Spleen (tissue), 11 donors: ENCODE data around the gene NRL. TPM values are rescaled to one million over a fixed set of nuclear protein-coding genes. Genes with fewer than 3 reads are reported as not detected.
"Not testable (repeated sequence)": the region's sequence is repeated elsewhere in the genome, so short reads cannot be mapped to it uniquely, and the experiment has no call there.

Experiments used
- DNase-seq: peaks from one replicate; pipeline ENCODE4 v3.0.0-alpha.2; 2020
- H3K27ac ChIP-seq, 8 donors: fragments of 200-600 bp; sonication (generic) in 7 of 8; 1 replicate in 4 of 8; 2 replicates in 4 of 8; pipeline versions ENCODE4 v1.5.0 to v1.8.0; 2016 to 2021; ENCODE audit warnings: inconsistent platforms in 4 of 8, mild to moderate bottlenecking in 4 of 8, moderate library complexity in 1 of 8
- H3K27me3 ChIP-seq, 7 donors: fragments of 200-600 bp; sonication (generic) in 6 of 7; replicated peaks in 1 of 7; 1 replicate in 4 of 7; 2 replicates in 3 of 7; pipeline versions ENCODE4 v1.5.0 to v1.8.0; 2016 to 2021; ENCODE audit warnings: inconsistent platforms in 3 of 7, mild to moderate bottlenecking in 1 of 7
- H3K36me3 ChIP-seq, 6 donors: fragments of 200-600 bp; sonication (generic) in 5 of 6; 1 replicate in 4 of 6; 2 replicates in 2 of 6; pipeline versions ENCODE4 v1.5.0 to v1.8.0; 2016 to 2021; ENCODE audit warnings: inconsistent platforms in 2 of 6
- H3K4me1 ChIP-seq, 6 donors: fragments of 200-600 bp; sonication (generic) in 5 of 6; 1 replicate in 3 of 6; 2 replicates in 3 of 6; pipeline versions ENCODE4 v1.5.0 to v1.8.0; 2016 to 2021; ENCODE audit warnings: inconsistent platforms in 3 of 6
- H3K4me3 ChIP-seq, 8 donors: fragments of 200-600 bp; sonication (generic) in 7 of 8; 1 replicate in 4 of 8; 2 replicates in 4 of 8; pipeline versions ENCODE4 v1.5.0 to v1.8.0; 2016 to 2021; ENCODE audit warnings: inconsistent platforms in 4 of 8, mild to moderate bottlenecking in 4 of 8, moderate library complexity in 2 of 8
- H3K9me3 ChIP-seq, 8 donors: fragments of 200-600 bp; sonication (generic) in 7 of 8; 1 replicate in 4 of 8; 2 replicates in 4 of 8; pipeline versions ENCODE4 v1.5.0 to v1.8.0; 2016 to 2021; ENCODE audit warnings: inconsistent platforms in 4 of 8
- POLR2A ChIP-seq, 3 donors: fragments of 450-650 bp; IDR thresholded peaks; one replicate each; pipeline ENCODE4 v1.5.1; 2017; ENCODE audit warnings: antibody characterized with exemption in 3 of 3, mild to moderate bottlenecking in 1 of 3
- POLR2AphosphoS5 ChIP-seq, 3 donors: sonication (generic); formaldehyde crosslinking; IDR thresholded peaks; one replicate each; pipeline ENCODE4 v1.5.1; 2017; ENCODE audit warnings: antibody characterized with exemption in 3 of 3
- WGBS, 5 donors: extraction: QIAGEN DNeasy Blood & Tissue Kit in 3 of 5; methylation state at CpG; one replicate each; pipeline versions ENCODE4 v1.1.5 to v1.1.7; 2013 to 2018; 5-methylcytosine and 5-hydroxymethylcytosine counted together
- intact Hi-C: fragments of 100-400 bp; cut with DNase I; formaldehyde crosslinking; loops from one replicate; pipeline ENCODE4 v1.15.0; 2023; ENCODE audit warnings: low total_unique reads
- microRNA-seq, 3 donors: library from miRNA; unstranded; fragments of <30 nt; microRNA quantifications; one replicate each; pipeline versions ENCODE4 to v1.1.0, GENCODE V29; 2019 to 2020
- polyA plus RNA-seq, 3 donors: library from polyadenylated mRNA; stranded (reverse); fragments of 200-250 nt; gene quantifications; one replicate each; pipeline ENCODE4 v1.2.1, GENCODE V29; 2013
- small RNA-seq, 4 donors: library from RNA; depleted of rRNA; stranded (forward); fragments of <200 nt; gene quantifications; one replicate each; pipeline ENCODE3, GENCODE V24; 2016
- total RNA-seq, 7 donors: library from RNA; depleted of rRNA in 3 of 7; stranded (reverse); fragments of >200 nt in 3 of 7; fragmentation: NEBNext Ultra II Directional in 4 of 7; extraction: Animal tissue kit (Norgen Biotek cat#: 25700) in 4 of 7; gene quantifications; one replicate each; pipeline versions ENCODE4 v1.1.0 to v1.2.1, GENCODE V29; 2016 to 2021
- TF ChIP-seq, protein P1 (sequence below), 11 experiments: fragments of 200-600 bp in 7 of 11; fragments of 450-650 bp in 4 of 11; sonication (generic) in 4 of 11; IDR thresholded peaks in 8 of 11; conservative IDR thresholded peaks in 3 of 11; 1 replicate in 7 of 11; 2 replicates in 4 of 11; pipeline versions ENCODE4 v1.4.0 to v1.8.0; 2016 to 2021; ENCODE audit warnings: antibody characterized with exemption in 11 of 11, inconsistent platforms in 4 of 11, mild to moderate bottlenecking in 1 of 11
- donor health status: healthy with polysubstance abuse.
- donor health status: DM: no; HTN: no; CAD: no; lungs with moderate emphysema.
- donor health status: DM: no; HTN: no; CAD: no.
- donor health status: Bipolar disorder and iron deficiency.
- donor health status: healthy.
- donor health status: DM: no; HTN: no; CAD: no.
- donor health status: DM: yes; HTN: yes; CAD: no.

The NRL gene
- total and polyA plus RNA-seq, 10 donors, result 2.0 to 7.8 (median 4.0) TPM

- H3K27me3 ChIP-seq, result no peaks in the 10 kb centered on the region
- peaks cover 0 to 29% (median 19%) of the 10 kb centered on the region in 8 donors for H3K9me3 ChIP-seq
- no peaks in the 10 kb centered on the region for H3K36me3 ChIP-seq
- DNase-seq, result no peak
- 75 to 92% (median 85%) methylated on average over 2 of the region's 2 CpGs for WGBS, 5 donors
- peaks cover 0 to 48% (median 5%) of the 10 kb centered on the region in 6 donors for H3K4me1 ChIP-seq
- H3K27ac ChIP-seq, result no peak overlapping the region
- intact Hi-C loops, result no loop called here
- no peak for TF ChIP-seq POLR2A (IDR thresholded peaks at IDR 0.05)
- TF ChIP-seq, protein P1, sequence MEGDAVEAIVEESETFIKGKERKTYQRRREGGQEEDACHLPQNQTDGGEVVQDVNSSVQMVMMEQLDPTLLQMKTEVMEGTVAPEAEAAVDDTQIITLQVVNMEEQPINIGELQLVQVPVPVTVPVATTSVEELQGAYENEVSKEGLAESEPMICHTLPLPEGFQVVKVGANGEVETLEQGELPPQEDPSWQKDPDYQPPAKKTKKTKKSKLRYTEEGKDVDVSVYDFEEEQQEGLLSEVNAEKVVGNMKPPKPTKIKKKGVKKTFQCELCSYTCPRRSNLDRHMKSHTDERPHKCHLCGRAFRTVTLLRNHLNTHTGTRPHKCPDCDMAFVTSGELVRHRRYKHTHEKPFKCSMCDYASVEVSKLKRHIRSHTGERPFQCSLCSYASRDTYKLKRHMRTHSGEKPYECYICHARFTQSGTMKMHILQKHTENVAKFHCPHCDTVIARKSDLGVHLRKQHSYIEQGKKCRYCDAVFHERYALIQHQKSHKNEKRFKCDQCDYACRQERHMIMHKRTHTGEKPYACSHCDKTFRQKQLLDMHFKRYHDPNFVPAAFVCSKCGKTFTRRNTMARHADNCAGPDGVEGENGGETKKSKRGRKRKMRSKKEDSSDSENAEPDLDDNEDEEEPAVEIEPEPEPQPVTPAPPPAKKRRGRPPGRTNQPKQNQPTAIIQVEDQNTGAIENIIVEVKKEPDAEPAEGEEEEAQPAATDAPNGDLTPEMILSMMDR (IDR thresholded peaks at IDR 0.05 in 8 of 11, conservative IDR thresholded peaks at IDR 0.05 in 3 of 11), result no peak
- TF ChIP-seq POLR2AphosphoS5 (IDR thresholded peaks at IDR 0.05), result no peak
- no peak overlapping the region for H3K4me3 ChIP-seq
These were observed 81.9 kb downstream of the NRL start for GRCh38 chr14:24032727-24033418.

DNA sequence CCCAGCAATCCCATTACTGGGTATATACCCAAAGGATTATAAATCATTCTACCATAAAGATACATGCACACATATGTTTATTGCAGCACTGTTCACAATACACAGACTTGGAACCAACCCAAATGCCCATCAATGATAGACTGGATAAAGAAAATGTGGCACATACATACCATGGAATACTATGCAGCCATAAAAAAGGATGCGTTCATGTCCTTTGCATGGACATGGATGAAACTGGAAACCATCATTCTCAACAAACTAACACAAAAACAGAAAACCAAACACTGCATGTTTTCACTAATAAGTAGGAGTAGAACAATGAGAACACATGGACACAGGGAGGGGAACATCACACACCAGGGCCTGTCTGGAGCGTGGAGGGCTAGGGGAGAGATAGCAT lies 83.4 kb downstream of the NRL start:
- H3K27me3 ChIP-seq, H3K4me3 ChIP-seq, intact Hi-C loops, H3K36me3 ChIP-seq, H3K27ac ChIP-seq, DNase-seq: not testable (repeated sequence)
- H3K9me3 ChIP-seq, result peaks cover 0 to 29% (median 19%) of the 10 kb centered on the region in 8 donors
- WGBS, 5 donors, result 90 to 96% (median 93%) methylated on average over 2 of the region's 2 CpGs
- peaks cover 0 to 35% (median 0%) of the 10 kb centered on the region in 6 donors for H3K4me1 ChIP-seq

GRCh38 chr14:24029687-24030086 lies 85.1 kb downstream of the NRL start:
- Histone ChIP-seq H3K4me1 (peaks cover 0 to 20% (median 0%) of the 10 kb centered on the region in 6 donors), H3K9me3 (peaks cover 0 to 29% (median 19%) of the 10 kb centered on the region in 8 donors)
- H3K27me3 ChIP-seq, H3K4me3 ChIP-seq, intact Hi-C loops, H3K27ac ChIP-seq, H3K36me3 ChIP-seq, DNase-seq: not testable (repeated sequence)
- 95 to 96% (median 96%) methylated on average over 2 to 3 of the region's 3 CpGs for WGBS, 5 donors

Small RNAs within 50 kb of the gene (microRNA-seq; reads per million reads assigned to microRNA genes)
- 0 reads per million in 3 donors for gene MIR7703

Small RNAs within 50 kb of the gene (small RNA-seq; reads per million reads assigned to genes)
- 0.08 to 0.23 (median 0.14) reads per million in 4 donors for gene RNA5SP383

Other genes with a start within 250 kb of the NRL start
- gene DHRS4, start 161.2 kb downstream of the NRL start, total RNA-seq, result 10 to 100 TPM; 15.5 to 31.8 (median 23.2) TPM
- gene DHRS4, start 161.2 kb downstream of the NRL start, polyA plus RNA-seq, result 10 to 100 TPM; 31.6 to 59.9 (median 38.5) TPM
- gene DHRS4L2, start 126.0 kb downstream of the NRL start, total RNA-seq, result 10 to 100 TPM in 6 of 7 donors, 1 to 10 TPM in 1; 9.2 to 32.5 (median 19.9) TPM
- 10 to 100 TPM; 31.3 to 54.4 (median 42.7) TPM for gene DHRS4L2, start 126.0 kb downstream of the NRL start, polyA plus RNA-seq
- gene CARMIL3, start 62.9 kb downstream of the NRL start, total RNA-seq, result 1 to 10 TPM in 6 of 7 donors, under 1 TPM in 1; 0.44 to 3.2 (median 1.5) TPM
- gene CARMIL3, start 62.9 kb downstream of the NRL start, polyA plus RNA-seq, result 1 to 10 TPM in 2 of 3 donors, under 1 TPM in 1; 0.39 to 1.8 (median 1.0) TPM
- gene CPNE6, start 43.4 kb downstream of the NRL start, total RNA-seq, result under 1 TPM in 1 of 7 donors, not detected in 6; 0.13 TPM
- under 1 TPM in 1 of 3 donors, not detected in 2; 0.03 TPM for gene CPNE6, start 43.4 kb downstream of the NRL start, polyA plus RNA-seq
- gene PCK2, start 20.6 kb downstream of the NRL start, total RNA-seq, result 10 to 100 TPM; 31.4 to 52.3 (median 34.9) TPM
- gene PCK2, start 20.6 kb downstream of the NRL start, polyA plus RNA-seq, result 10 to 100 TPM; 25.3 to 35.7 (median 27.9) TPM
- gene DCAF11, start 172 bp downstream of the NRL start, total RNA-seq, result 100 to 1,000 TPM in 2 of 7 donors, 10 to 100 TPM in 5; 73.8 to 110 (median 80.9) TPM
- 10 to 100 TPM; 28.7 to 42.5 (median 32.4) TPM for gene DCAF11, start 172 bp downstream of the NRL start, polyA plus RNA-seq
- 10 to 100 TPM in 2 of 7 donors, 1 to 10 TPM in 5; 3.7 to 12.9 (median 9.0) TPM for gene FITM1, start 15.7 kb upstream of the NRL start, total RNA-seq
- gene FITM1, start 15.7 kb upstream of the NRL start, polyA plus RNA-seq, result 1 to 10 TPM; 4.6 to 9.6 (median 8.3) TPM
- 100 to 1,000 TPM; 157 to 303 (median 247) TPM for gene PSME1, start 21.2 kb upstream of the NRL start, total RNA-seq
- 100 to 1,000 TPM; 349 to 441 (median 364) TPM for gene PSME1, start 21.2 kb upstream of the NRL start, polyA plus RNA-seq
- 10 to 100 TPM; 17.7 to 27.3 (median 19.9) TPM for gene EMC9, start 26.6 kb upstream of the NRL start, total RNA-seq
- 10 to 100 TPM; 25.4 to 50.6 (median 48.5) TPM for gene EMC9, start 26.6 kb upstream of the NRL start, polyA plus RNA-seq
- 100 to 1,000 TPM in 5 of 7 donors, 10 to 100 TPM in 2; 80.0 to 295 (median 189) TPM for gene PSME2, start 31.7 kb upstream of the NRL start, total RNA-seq
- 100 to 1,000 TPM; 337 to 509 (median 433) TPM for gene PSME2, start 31.7 kb upstream of the NRL start, polyA plus RNA-seq
- 100 to 1,000 TPM in 3 of 7 donors, 10 to 100 TPM in 4; 61.9 to 113 (median 96.9) TPM for gene RNF31, start 32.5 kb upstream of the NRL start, total RNA-seq
- gene RNF31, start 32.5 kb upstream of the NRL start, polyA plus RNA-seq, result 100 to 1,000 TPM in 2 of 3 donors, 10 to 100 TPM in 1; 56.5 to 148 (median 122) TPM
- gene IRF9, start 46.3 kb upstream of the NRL start, total RNA-seq, result 100 to 1,000 TPM; 122 to 265 (median 218) TPM
- gene IRF9, start 46.3 kb upstream of the NRL start, polyA plus RNA-seq, result 100 to 1,000 TPM in 2 of 3 donors, 10 to 100 TPM in 1; 85.8 to 166 (median 118) TPM
- 10 to 100 TPM; 23.5 to 51.6 (median 38.0) TPM for gene REC8, start 57.1 kb upstream of the NRL start, total RNA-seq
- gene REC8, start 57.1 kb upstream of the NRL start, polyA plus RNA-seq, result 10 to 100 TPM; 23.6 to 48.0 (median 43.1) TPM
- 10 to 100 TPM; 20.0 to 49.7 (median 29.9) TPM for gene IPO4, start 73.9 kb upstream of the NRL start, total RNA-seq
- 10 to 100 TPM; 10.0 to 14.7 (median 10.4) TPM for gene IPO4, start 73.9 kb upstream of the NRL start, polyA plus RNA-seq
- gene TM9SF1, start 80.5 kb upstream of the NRL start, total RNA-seq, result 10 to 100 TPM; 30.4 to 53.6 (median 37.3) TPM
- gene TM9SF1, start 80.5 kb upstream of the NRL start, polyA plus RNA-seq, result 10 to 100 TPM in 1 of 3 donors, 1 to 10 TPM in 2; 4.7 to 12.7 (median 7.9) TPM
- gene TSSK4, start 90.7 kb upstream of the NRL start, total RNA-seq, result 1 to 10 TPM in 1 of 7 donors, under 1 TPM in 4, not detected in 2; 0.44 to 1.4 (median 0.61) TPM
- gene TSSK4, start 90.7 kb upstream of the NRL start, polyA plus RNA-seq, result not detected
- 10 to 100 TPM; 53.3 to 71.7 (median 61.9) TPM for gene CHMP4A, start 98.5 kb upstream of the NRL start, total RNA-seq
- 100 to 1,000 TPM; 106 to 149 (median 132) TPM for gene CHMP4A, start 98.5 kb upstream of the NRL start, polyA plus RNA-seq
- gene MDP1, start 101.1 kb upstream of the NRL start, total RNA-seq, result 10 to 100 TPM; 11.0 to 25.5 (median 17.6) TPM
- gene MDP1, start 101.1 kb upstream of the NRL start, polyA plus RNA-seq, result 10 to 100 TPM; 30.2 to 39.6 (median 33.6) TPM
- gene NEDD8, start 117.4 kb upstream of the NRL start, total RNA-seq, result 100 to 1,000 TPM in 6 of 7 donors, 10 to 100 TPM in 1; 98.6 to 137 (median 122) TPM
- gene NEDD8, start 117.4 kb upstream of the NRL start, polyA plus RNA-seq, result 100 to 1,000 TPM; 164 to 237 (median 228) TPM
- 10 to 100 TPM; 57.0 to 85.6 (median 82.6) TPM for gene GMPR2, start 118.0 kb upstream of the NRL start, total RNA-seq
- gene GMPR2, start 118.0 kb upstream of the NRL start, polyA plus RNA-seq, result 10 to 100 TPM; 42.2 to 57.9 (median 50.3) TPM
- 100 to 1,000 TPM in 3 of 7 donors, 10 to 100 TPM in 4; 61.8 to 121 (median 99.5) TPM for gene TINF2, start 127.7 kb upstream of the NRL start, total RNA-seq
- gene TINF2, start 127.7 kb upstream of the NRL start, polyA plus RNA-seq, result 10 to 100 TPM; 55.7 to 60.8 (median 57.4) TPM
- 1 to 10 TPM; 1.4 to 4.8 (median 2.8) TPM for gene TGM1, start 148.2 kb upstream of the NRL start, total RNA-seq
- gene TGM1, start 148.2 kb upstream of the NRL start, polyA plus RNA-seq, result 1 to 10 TPM; 1.7 to 3.5 (median 2.3) TPM
- 10 to 100 TPM; 41.7 to 63.0 (median 48.6) TPM for gene RABGGTA, start 156.6 kb upstream of the NRL start, total RNA-seq
- gene RABGGTA, start 156.6 kb upstream of the NRL start, polyA plus RNA-seq, result 10 to 100 TPM; 22.5 to 46.7 (median 41.4) TPM
- 10 to 100 TPM; 29.9 to 56.1 (median 34.0) TPM for gene DHRS1, start 184.8 kb upstream of the NRL start, total RNA-seq
- gene DHRS1, start 184.8 kb upstream of the NRL start, polyA plus RNA-seq, result 10 to 100 TPM; 22.0 to 38.2 (median 30.3) TPM
- gene NOP9, start 184.9 kb upstream of the NRL start, total RNA-seq, result 10 to 100 TPM; 16.8 to 26.9 (median 22.9) TPM
- 10 to 100 TPM in 1 of 3 donors, 1 to 10 TPM in 2; 4.5 to 12.1 (median 5.2) TPM for gene NOP9, start 184.9 kb upstream of the NRL start, polyA plus RNA-seq
- gene CIDEB, start 193.0 kb upstream of the NRL start, total RNA-seq, result 100 to 1,000 TPM in 2 of 7 donors, 10 to 100 TPM in 5; 54.0 to 145 (median 88.8) TPM
- 10 to 100 TPM; 31.0 to 33.6 (median 31.4) TPM for gene CIDEB, start 193.0 kb upstream of the NRL start, polyA plus RNA-seq
- gene LTB4R2, start 195.2 kb upstream of the NRL start, total RNA-seq, result 10 to 100 TPM in 6 of 7 donors, 1 to 10 TPM in 1; 9.2 to 32.3 (median 18.1) TPM
- gene LTB4R2, start 195.2 kb upstream of the NRL start, polyA plus RNA-seq, result 1 to 10 TPM in 2 of 3 donors, under 1 TPM in 1; 0.83 to 4.0 (median 1.3) TPM
- gene LTB4R, start 196.6 kb upstream of the NRL start, total RNA-seq, result 10 to 100 TPM; 20.9 to 50.4 (median 35.8) TPM
- gene LTB4R, start 196.6 kb upstream of the NRL start, polyA plus RNA-seq, result 10 to 100 TPM; 13.9 to 28.6 (median 28.6) TPM
- 100 to 1,000 TPM in 1 of 7 donors, 10 to 100 TPM in 6; 34.4 to 114 (median 68.7) TPM for gene ADCY4, start 220.1 kb upstream of the NRL start, total RNA-seq
- 10 to 100 TPM; 13.0 to 53.5 (median 34.0) TPM for gene ADCY4, start 220.1 kb upstream of the NRL start, polyA plus RNA-seq
- gene RIPK3, start 225.0 kb upstream of the NRL start, total RNA-seq, result 10 to 100 TPM; 24.8 to 42.4 (median 32.6) TPM
- gene RIPK3, start 225.0 kb upstream of the NRL start, polyA plus RNA-seq, result 10 to 100 TPM; 14.0 to 18.4 (median 14.7) TPM